GM12878 (cell line): ENCODE results near the gene PSTPIP2. TPM values are rescaled to one million over a fixed set of nuclear protein-coding genes. Genes with fewer than 3 reads are reported as not detected.

Experiments
- ATAC-seq: fragments of 200-7000 bp; cut with Tn5 transposase; 3 replicates; pipeline ENCODE4 v1.9.1; 2020; ENCODE audit warnings: mild to moderate bottlenecking, moderate library complexity
- BruUV-seq: library from RNA; stranded (reverse); fragments of 400-500 nt; replicated peaks from 2 replicates; lab custom pipeline; 2021; lab: Mats Ljungman, UMichigan
- CTCF ChIA-PET: fragments of 300-600 bp; sonication (Branson Sonifier 250); formaldehyde crosslinking; extraction: SDS; loops from one replicate; lab custom pipeline; 2021; ENCODE audit warnings: inconsistent platforms; lab: Yijun Ruan, JAX
- POLR2A ChIA-PET: fragments of 350-600 bp; formaldehyde crosslinking; extraction: SDS; loops from one replicate; lab custom pipeline; 2021; ENCODE audit warnings: inconsistent platforms; lab: Charles Lee
- RAD21 ChIA-PET: fragments of 300-600 bp; sonication (Branson Sonifier 250); formaldehyde crosslinking; loops from one replicate; lab custom pipeline; 2023; ENCODE audit warnings: antibody characterized with exemption; ENCODE audit not compliant: unreplicated experiment; lab: Charles Lee
- SMC1A ChIA-PET: fragments of 300-600 bp; sonication (Branson Sonifier 250); formaldehyde crosslinking; loops from one replicate; lab custom pipeline; 2023; ENCODE audit not compliant: unreplicated experiment, uncharacterized antibody; lab: Charles Lee
- DNase-seq: peaks from one replicate; pipeline ENCODE4 v3.0.0-alpha.2; 2011; ENCODE audit warnings: low read depth, low spot score
- FAIRE-seq: peaks from 3 replicates; lab custom pipeline; 2011; peaks lifted over from hg19 to GRCh38; lab: Jason Lieb, UNC
- H2AFZ ChIP-seq: 2 replicates; pipeline ENCODE4 v1.6.0; 2011; ENCODE audit warnings: low read depth, low read length, control low read depth; ENCODE audit not compliant: control insufficient read depth
- H3K27ac ChIP-seq: 2 replicates; pipeline ENCODE4 v1.5.1; 2011; ENCODE audit warnings: control low read depth; ENCODE audit not compliant: control insufficient read depth, insufficient read depth
- H3K27me3 ChIP-seq, 2 experiments: replicated peaks in 1 of 2; 2 replicates each; pipeline versions ENCODE4 v1.6.0 to v1.6.1; 2011; ENCODE audit warnings: low read length in 1 of 2; ENCODE audit not compliant: control insufficient read depth in 2 of 2, insufficient read depth in 2 of 2
- H3K36me3 ChIP-seq, 2 experiments: 2 replicates each; pipeline ENCODE4 v1.5.1; 2011; ENCODE audit warnings: low read length in 1 of 2; ENCODE audit not compliant: control insufficient read depth in 2 of 2, insufficient read depth in 2 of 2
- H3K4me1 ChIP-seq: 2 replicates; pipeline ENCODE4 v1.6.1; 2011; ENCODE audit warnings: mild to moderate bottlenecking, low read length, moderate library complexity, mixed read lengths; ENCODE audit not compliant: control insufficient read depth, insufficient read depth
- H3K4me2 ChIP-seq: 2 replicates; pipeline ENCODE4 v1.6.0; 2011; ENCODE audit warnings: control low read depth; ENCODE audit not compliant: control insufficient read depth, insufficient read depth
- H3K4me3 ChIP-seq: fragments of 200-600 bp; sonication (generic); 2 replicates; pipeline ENCODE4 v1.5.1; 2016
- H3K79me2 ChIP-seq: 2 replicates; pipeline ENCODE4 v1.6.0; 2011; ENCODE audit warnings: low read length; ENCODE audit not compliant: control insufficient read depth, insufficient read depth
- H3K9ac ChIP-seq: 2 replicates; pipeline ENCODE4 v1.8.0; 2011; ENCODE audit warnings: low read length, control low read depth, mixed read lengths; ENCODE audit not compliant: control insufficient read depth, insufficient read depth
- H3K9me3 ChIP-seq: replicated peaks from 3 replicates; pipeline ENCODE4 v1.5.1; 2011; ENCODE audit warnings: mild to moderate bottlenecking, low read length; ENCODE audit not compliant: control insufficient read depth, insufficient read depth
- H4K20me1 ChIP-seq: 2 replicates; pipeline ENCODE4 v1.6.0; 2011; ENCODE audit not compliant: control insufficient read depth, insufficient read depth
- ATF2 ChIP-seq: IDR thresholded peaks from 2 replicates; pipeline ENCODE4 v1.6.1; 2012; ENCODE audit warnings: low read length, inconsistent platforms
- EGR1 ChIP-seq, 2 experiments: IDR thresholded peaks; 1 replicate in 1 of 2; 2 replicates in 1 of 2; pipeline ENCODE4 v1.6.1; 2011 to 2012; ENCODE audit warnings: low read depth in 2 of 2, low read length in 2 of 2, borderline replicate concordance in 1 of 2, mild to moderate bottlenecking in 1 of 2, moderate library complexity in 1 of 2
- FOXK2 ChIP-seq: fragments of 450-650 bp; IDR thresholded peaks from 2 replicates; pipeline ENCODE4 v1.6.1; 2017; ENCODE audit warnings: mild to moderate bottlenecking, moderate library complexity
- LARP7 ChIP-seq: fragments of 450-650 bp; IDR thresholded peaks from 2 replicates; pipeline ENCODE4 v1.6.1; 2017; ENCODE audit warnings: mild to moderate bottlenecking
- MYC ChIP-seq: IDR thresholded peaks from 2 replicates; pipeline ENCODE4 v1.6.1; 2011; ENCODE audit warnings: mild to moderate bottlenecking, low read length, moderate library complexity, inconsistent platforms; ENCODE audit not compliant: insufficient read depth, insufficient replicate concordance, insufficient read length, severe bottlenecking
- NFXL1 ChIP-seq: fragments of 450-650 bp; IDR thresholded peaks from 2 replicates; pipeline ENCODE4 v1.6.1; 2017; ENCODE audit warnings: antibody characterized with exemption, mild to moderate bottlenecking, borderline replicate concordance
- NFYB ChIP-seq: IDR thresholded peaks from 2 replicates; pipeline ENCODE4 v1.6.1; 2011; ENCODE audit warnings: low read depth, mild to moderate bottlenecking, low read length, improper control_type of control experiment, moderate library complexity; ENCODE audit not compliant: insufficient read depth
- PAX5 ChIP-seq: IDR thresholded peaks from 2 replicates; pipeline ENCODE4 v1.6.1; 2011; ENCODE audit warnings: low read depth, low read length, borderline replicate concordance
- SMARCA5 ChIP-seq: fragments of 450-650 bp; IDR thresholded peaks from 2 replicates; pipeline ENCODE4 v1.6.1; 2017; ENCODE audit warnings: mild to moderate bottlenecking
- SP1 ChIP-seq: IDR thresholded peaks from one replicate; pipeline ENCODE4 v1.6.1; 2011; ENCODE audit warnings: low read depth, low read length
- TCF3 ChIP-seq: IDR thresholded peaks from 2 replicates; pipeline ENCODE4 v1.6.1; 2012; ENCODE audit warnings: low read depth, mild to moderate bottlenecking, low read length, borderline replicate concordance; ENCODE audit not compliant: insufficient read depth
- ZBTB33 ChIP-seq: fragments of 450-650 bp; IDR thresholded peaks from 2 replicates; pipeline ENCODE4 v1.6.1; 2017; ENCODE audit warnings: mild to moderate bottlenecking
- ZNF207 ChIP-seq: fragments of 450-650 bp; IDR thresholded peaks from 2 replicates; pipeline ENCODE4 v1.6.1; 2014; ENCODE audit warnings: antibody characterized with exemption, mild to moderate bottlenecking, borderline replicate concordance
- ZNF217 ChIP-seq: fragments of 450-650 bp; IDR thresholded peaks from 2 replicates; pipeline ENCODE4 v1.6.1; 2017; ENCODE audit warnings: antibody characterized with exemption, mild to moderate bottlenecking
- WGBS: methylation state at CpG from one replicate; pipeline ENCODE4 v1.1.6; 2016; ENCODE audit warnings: low lambda C conversion rate; ENCODE audit not compliant: insufficient replicate concordance, insufficient coverage; ENCODE audit errors: missing lambda C conversion rate; 5-methylcytosine and 5-hydroxymethylcytosine counted together
- in situ Hi-C: fragments of 300-500 bp; cut with MboI; formaldehyde crosslinking; loops from 9 replicates; pipeline ENCODE4 v1.14.3; 2018; ENCODE audit warnings: mixed read lengths
- intact Hi-C: fragments of 100-400 bp; cut with micrococcal nuclease; formaldehyde crosslinking; loops from one replicate; pipeline ENCODE4 v1.14.2; 2022; ENCODE audit not compliant: unreplicated experiment
- polyA plus RNA-seq, 11 experiments: library from polyadenylated mRNA; depleted of rRNA in 4 of 11; unstranded in 6 of 11; stranded (reverse) in 5 of 11; fragments of >200 nt; fragmentation: Nextera tagmentation in 4 of 11; fragmentation: Illumina TruSeq in 1 of 11; extraction: Ambion mirVana in 4 of 11; extraction: Trizol in 1 of 11; gene quantifications; 1 replicate in 1 of 11; 2 replicates in 10 of 11; pipeline versions ENCODE4 v1.2.1 to v1.2.3, GENCODE V29; 2011 to 2016; ENCODE audit warnings: inconsistent platforms in 2 of 11, missing spikeins in 2 of 11, low read depth in 1 of 11
- total RNA-seq, 4 experiments: library from RNA; depleted of rRNA in 3 of 4; stranded (reverse); fragments of >200 nt in 3 of 4; fragmentation: Illumina TruSeq in 1 of 4; extraction: Trizol in 1 of 4; gene quantifications; 2 replicates each; pipeline versions ENCODE4 v1.2.1 to v1.2.3, GENCODE V29; 2013 to 2021
- TF ChIP-seq, protein P1 (sequence below): IDR thresholded peaks from 2 replicates; pipeline ENCODE4 v1.6.1; 2011; ENCODE audit warnings: low read depth, mild to moderate bottlenecking, low read length, moderate library complexity, borderline replicate concordance; ENCODE audit errors: extremely low read depth
- TF ChIP-seq, protein P2 (sequence below): fragments of 150-350 bp; IDR thresholded peaks from 2 replicates; pipeline ENCODE4 v1.6.1; 2014; ENCODE audit warnings: mild to moderate bottlenecking, low read depth, low read length

PSTPIP2 gene
- total and polyA plus RNA-seq, 10 of the 15 experiments (the other 5 are each of a cell fraction or from before 2014, with no cell fraction given): 0.69 to 38.4 (median 24.7) TPM

- H3K27me3 ChIP-seq: no peaks in the 10 kb centered on the region
- H3K9me3 ChIP-seq: no peaks in the 10 kb centered on the region; the same call in 2 of the 3 replicates
- no peaks in the 10 kb centered on the region; the same call in 1 of the 2 replicates for H3K79me2 ChIP-seq
- no peak for TF ChIP-seq NFXL1
- no peak for TF ChIP-seq FOXK2
- no peak for TF ChIP-seq NFYB
- no peak for TF ChIP-seq ZNF207
- TF ChIP-seq ATF2: no peak
- TF ChIP-seq SP1: no peak
- TF ChIP-seq ZNF217: no peak
- no peak for TF ChIP-seq PAX5
- TF ChIP-seq ZBTB33: no peak
- no peak for TF ChIP-seq MYC
- TF ChIP-seq EGR1 (IDR thresholded peaks at IDR 0.05; ENCODE audit: borderline replicate concordance in 1 of 2, low read depth in 2 of 2, low read length in 2 of 2): no peak
- no peak for TF ChIP-seq TCF3
- no peak for TF ChIP-seq LARP7
- TF ChIP-seq, protein P1, sequence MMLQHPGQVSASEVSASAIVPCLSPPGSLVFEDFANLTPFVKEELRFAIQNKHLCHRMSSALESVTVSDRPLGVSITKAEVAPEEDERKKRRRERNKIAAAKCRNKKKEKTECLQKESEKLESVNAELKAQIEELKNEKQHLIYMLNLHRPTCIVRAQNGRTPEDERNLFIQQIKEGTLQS: no peak
- TF ChIP-seq, protein P2, sequence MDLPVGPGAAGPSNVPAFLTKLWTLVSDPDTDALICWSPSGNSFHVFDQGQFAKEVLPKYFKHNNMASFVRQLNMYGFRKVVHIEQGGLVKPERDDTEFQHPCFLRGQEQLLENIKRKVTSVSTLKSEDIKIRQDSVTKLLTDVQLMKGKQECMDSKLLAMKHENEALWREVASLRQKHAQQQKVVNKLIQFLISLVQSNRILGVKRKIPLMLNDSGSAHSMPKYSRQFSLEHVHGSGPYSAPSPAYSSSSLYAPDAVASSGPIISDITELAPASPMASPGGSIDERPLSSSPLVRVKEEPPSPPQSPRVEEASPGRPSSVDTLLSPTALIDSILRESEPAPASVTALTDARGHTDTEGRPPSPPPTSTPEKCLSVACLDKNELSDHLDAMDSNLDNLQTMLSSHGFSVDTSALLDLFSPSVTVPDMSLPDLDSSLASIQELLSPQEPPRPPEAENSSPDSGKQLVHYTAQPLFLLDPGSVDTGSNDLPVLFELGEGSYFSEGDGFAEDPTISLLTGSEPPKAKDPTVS: no peak
- TF ChIP-seq SMARCA5: no peak
- no peaks in the 10 kb centered on the region for H4K20me1 ChIP-seq
- H3K36me3 ChIP-seq: no peaks in the 10 kb centered on the region
- BruUV-seq: no TSS peak
- H3K4me1 ChIP-seq: peaks cover 4% of the 10 kb centered on the region; the same call in 1 of the 2 replicates
- ATAC-seq: no peak
- no peak overlapping the region for H3K27ac ChIP-seq
- 26% methylated on average over 5 of the region's 5 CpGs for WGBS
- intact Hi-C loops: no loop called here
- FAIRE-seq: no peak
- in situ Hi-C loops: no loop called here
- H3K9ac ChIP-seq: no peak overlapping the region
- no peak overlapping the region for H2AFZ ChIP-seq
- POLR2A ChIA-PET: no interaction called here
- DNase-seq: no peak
- CTCF ChIA-PET: no interaction called here
- RAD21 ChIA-PET: no interaction called here
- SMC1A ChIA-PET: interaction anchor here (0.6 kb wide), 1 partner anchor 777 kb away, joined by 3 read pairs; no protein-coding TSS in a partner anchor
- no peak overlapping the region for H3K4me2 ChIP-seq
- H3K4me3 ChIP-seq: no peak overlapping the region
Measured at GRCh38 chr18:46050268-46050667, 21.8 kb downstream of the PSTPIP2 start.
